Stimulated activated CD4-positive, alpha-beta T cell treated with anti-CD3 and anti-CD28 coated beads, Interleukin-12 subunit alpha, Interleukin-12 subunit beta, amount 100 ng/mL, for 48 hours (primary cell): ENCODE data around the gene ABTB2.
"Not testable (repeated sequence)": the region's sequence is repeated elsewhere in the genome, so short reads cannot be mapped to it uniquely, and the experiment has no call there.

Source experiments
- DNase-seq, 3 donors: peaks; one replicate each; pipeline ENCODE4 v3.0.0-alpha.2; 2020; ENCODE audit warnings: low read depth in 2 of 3, low spot score in 1 of 3

ABTB2 gene

GRCh38 chr11:34266090-34266912 is 91.5 kb downstream of the ABTB2 start:
- no peak for DNase-seq

GRCh38 chr11:34264303-34265110 is 93.3 kb downstream of the ABTB2 start:
- no peak for DNase-seq

DNA sequence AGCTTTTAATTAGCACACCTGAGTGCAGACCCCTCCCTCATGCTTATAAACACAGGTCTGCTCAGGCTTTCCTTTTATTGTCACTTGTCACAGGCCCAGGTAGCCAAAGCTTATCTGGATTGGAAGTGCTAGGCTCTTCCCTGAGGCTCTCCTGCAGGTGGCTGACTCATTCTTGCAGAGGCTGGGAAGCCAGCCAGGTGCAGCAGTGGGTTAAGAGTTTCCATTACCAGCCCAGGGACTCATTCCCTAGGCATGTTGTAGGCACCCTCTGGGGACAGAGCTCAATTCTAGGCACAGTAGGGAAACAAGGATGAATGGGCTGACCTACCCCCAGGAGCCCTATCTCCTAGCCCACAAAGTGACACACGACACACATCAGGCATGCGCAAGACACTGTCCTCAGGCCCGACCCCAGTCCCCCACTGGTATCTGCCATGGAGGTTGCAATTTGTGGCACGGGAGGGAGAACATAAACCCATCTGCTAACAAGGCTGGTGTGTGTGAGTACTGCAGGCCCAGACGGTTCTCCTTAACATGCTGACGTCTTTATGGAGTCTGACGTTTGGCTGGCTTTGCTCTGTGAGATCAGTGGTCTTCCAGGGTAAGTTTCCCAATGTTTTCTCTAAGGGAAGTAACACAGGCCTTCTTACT is 94.2 kb downstream of the ABTB2 start:
- no peak for DNase-seq

- DNase-seq, result no peak
These were observed 95.2 kb downstream of the ABTB2 start for GRCh38 chr11:34262531-34263081.

- DNase-seq, result no peak
These were observed 96.0 kb downstream of the ABTB2 start for GRCh38 chr11:34261820-34262219.

GRCh38 chr11:34261095-34261494 is 96.7 kb downstream of the ABTB2 start:
- DNase-seq, result no peak

DNA sequence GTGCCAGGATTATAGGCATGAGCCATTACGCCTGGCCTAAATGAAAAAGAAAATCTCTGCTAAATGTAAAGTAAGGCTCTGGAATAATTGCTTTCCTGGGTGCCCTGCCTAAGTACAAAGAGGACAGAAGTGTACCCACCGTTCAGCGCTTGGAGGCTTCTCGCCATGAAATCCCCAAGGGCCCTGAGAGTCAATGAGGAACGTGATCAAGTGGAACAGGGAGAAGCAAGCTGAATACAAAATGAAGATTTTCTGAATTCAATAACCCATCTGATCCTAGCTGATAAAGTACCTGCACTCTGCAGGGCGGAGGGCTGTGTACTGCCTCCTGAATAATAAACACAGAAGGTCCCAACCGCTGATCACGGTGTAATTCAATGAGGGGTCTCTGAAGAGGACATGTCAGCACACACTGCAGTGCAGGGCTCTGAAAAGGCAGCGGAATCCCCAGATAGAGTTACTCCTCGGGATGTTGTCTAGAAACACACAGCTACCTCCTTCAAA is 97.7 kb downstream of the ABTB2 start:
- no peak for DNase-seq

GRCh38 chr11:34259087-34259486 is 98.7 kb downstream of the ABTB2 start:
- DNase-seq, result no peak

DNA sequence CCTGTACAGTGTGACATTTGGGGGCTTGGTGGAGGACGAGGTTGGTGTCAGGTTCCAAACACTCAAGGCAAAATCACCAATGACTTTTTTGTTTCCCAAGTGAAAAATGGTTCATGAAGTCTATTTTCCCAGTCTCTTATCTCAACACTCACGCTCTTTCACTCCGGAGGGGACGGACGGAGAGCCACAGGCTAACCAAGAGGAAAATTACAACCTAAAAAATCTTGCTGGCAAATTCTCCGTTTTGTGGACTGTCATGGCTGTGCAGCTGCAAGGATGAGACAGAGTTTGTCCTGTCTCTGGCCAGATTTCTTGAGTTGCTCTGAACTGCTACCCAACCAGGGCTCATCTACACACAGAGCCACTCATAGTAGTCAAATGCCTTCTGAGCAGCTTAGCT is 101.2 kb downstream of the ABTB2 start:
- no peak for DNase-seq

- DNase-seq, result no peak
These were observed 101.7 kb downstream of the ABTB2 start for GRCh38 chr11:34256150-34256549.

GRCh38 chr11:34255101-34255500 is 102.7 kb downstream of the ABTB2 start:
- DNase-seq, result no peak

- no peak for DNase-seq
These were observed 103.8 kb downstream of the ABTB2 start for GRCh38 chr11:34254011-34254410.

DNA sequence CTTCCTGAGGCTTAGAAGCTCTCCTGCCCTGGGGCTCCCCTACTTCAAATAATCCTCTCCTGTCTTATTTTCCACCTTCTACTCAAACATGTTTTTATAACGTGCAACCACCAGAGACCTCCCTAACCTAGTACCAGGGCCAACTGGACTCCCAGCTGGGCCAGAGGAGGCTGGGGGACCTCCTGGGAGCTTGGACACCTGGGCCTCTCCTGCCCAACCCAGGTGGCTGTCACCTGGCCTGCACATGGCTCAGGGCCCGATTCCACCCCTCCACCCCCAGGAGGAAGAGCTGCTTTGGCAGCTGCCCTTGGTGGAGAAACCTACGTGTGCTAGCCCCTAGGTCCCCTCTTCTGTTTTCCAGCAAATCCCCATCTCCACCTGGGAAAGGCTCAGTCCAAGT is 105.2 kb downstream of the ABTB2 start:
- DNase-seq, result no peak

DNA sequence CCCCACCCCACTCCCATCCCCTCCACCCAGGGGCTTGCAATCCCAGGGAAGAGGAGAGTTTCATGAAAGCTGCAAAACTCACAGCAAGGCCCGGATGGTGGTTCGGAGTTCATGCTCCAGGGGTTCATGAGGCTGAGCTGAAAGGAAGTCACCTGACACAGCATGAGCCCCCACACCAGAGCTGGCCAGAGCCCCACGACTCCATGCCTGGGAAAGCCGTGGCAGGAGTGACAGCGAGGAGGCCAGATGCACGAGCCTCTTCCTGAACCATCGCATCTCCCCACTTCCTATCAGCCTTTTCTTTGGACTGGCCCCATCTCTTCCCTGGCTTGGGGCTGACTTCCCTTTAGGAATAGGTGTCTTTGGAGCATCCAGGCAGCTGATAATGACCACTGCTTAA is 105.8 kb downstream of the ABTB2 start:
- no peak for DNase-seq

GRCh38 chr11:34251589-34251980 is 106.2 kb downstream of the ABTB2 start:
- DNase-seq, result no peak

GRCh38 chr11:34250732-34251588 is 106.8 kb downstream of the ABTB2 start:
- peak in 2 of 3 donors; percentile 43 to 51 for DNase-seq

GRCh38 chr11:34250211-34250610 is 107.6 kb downstream of the ABTB2 start:
- DNase-seq, result no peak

DNA sequence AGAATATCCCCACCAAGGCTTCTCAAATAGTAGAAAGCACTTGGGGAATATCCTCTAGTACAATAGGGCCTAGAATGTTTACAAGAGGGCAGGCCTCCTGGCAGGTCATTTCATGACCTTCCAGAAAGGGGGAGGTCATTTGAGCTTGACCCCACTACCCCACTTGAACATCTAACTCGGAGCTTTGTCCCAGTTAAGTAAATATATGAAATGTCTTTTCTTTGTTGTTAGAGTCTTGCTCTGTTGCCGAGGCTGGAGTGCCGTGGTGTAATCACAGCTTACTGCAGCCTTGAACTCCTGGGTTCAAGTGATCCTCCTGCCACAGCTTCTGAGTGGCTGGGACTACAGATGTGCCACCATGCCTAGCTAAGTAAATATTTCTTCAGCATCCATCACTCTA is 108.4 kb downstream of the ABTB2 start:
- no peak for DNase-seq

DNA sequence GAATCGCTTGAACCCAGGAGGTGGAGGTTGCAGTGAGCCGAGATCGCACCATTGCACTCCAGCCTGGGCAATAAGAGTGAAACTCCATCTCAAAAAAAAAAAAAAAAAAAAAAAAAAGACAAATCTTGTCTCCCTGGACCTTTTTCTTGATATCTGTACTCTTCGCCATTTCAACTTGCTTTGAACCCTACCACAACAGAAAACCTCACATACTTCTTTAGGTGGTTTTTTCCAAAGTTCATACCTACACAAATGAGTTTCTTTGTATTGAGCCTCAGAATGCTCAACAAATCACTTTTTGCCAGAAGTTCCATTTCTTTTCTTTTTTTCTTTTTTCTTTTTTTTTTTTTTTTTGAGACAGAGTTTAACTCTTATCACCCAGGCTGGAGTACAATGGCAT is 111.3 kb downstream of the ABTB2 start:
- not testable (repeated sequence) for DNase-seq

DNA sequence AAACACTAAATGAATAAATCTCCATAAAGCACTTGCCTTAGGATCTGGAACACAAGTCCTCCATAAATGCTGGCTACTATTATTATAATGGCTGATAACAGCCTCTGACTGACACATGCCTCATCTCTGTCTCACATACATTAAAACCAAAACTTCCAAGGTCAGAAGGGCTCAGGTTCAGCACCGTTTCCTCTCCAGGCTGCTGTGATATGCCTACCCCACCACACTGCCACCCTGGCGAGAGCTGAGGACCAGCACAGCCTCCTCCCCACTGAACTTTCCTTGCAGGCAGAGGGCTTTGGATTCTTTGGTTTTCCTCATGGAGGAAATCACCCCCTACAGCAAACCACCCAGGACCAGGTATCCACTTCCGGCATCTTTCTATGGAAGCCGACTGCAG is 112.8 kb downstream of the ABTB2 start:
- no peak for DNase-seq
